ENCODE results near the gene EXOSC10.
"Not testable (repeated sequence)": the region's sequence is repeated elsewhere in the genome, so short reads cannot be mapped to it uniquely, and the experiment has no call there.

Gene EXOSC10

GRCh38 chr1:11054181-11054580 is 45.5 kb downstream of the EXOSC10 start:
- TF ChIP-seq CTCF (IDR thresholded peaks at IDR 0.05; ENCODE audit: borderline replicate concordance, control extremely low read depth, extremely low read depth, insufficient read depth, missing control alignments) = no peak
- no peak for DNase-seq (ENCODE audit: low spot score)
- in situ Hi-C loops (cut with MboI; ENCODE audit: low sequenced_read_pairs, unreplicated experiment) = loop anchor here (25.0 kb wide), 1 partner anchor 583 kb away; no protein-coding TSS in a partner anchor

- DNase-seq (ENCODE audit: low spot score) = no peak
- in situ Hi-C loops (cut with MboI; ENCODE audit: low sequenced_read_pairs, unreplicated experiment) = loop anchor here (25.0 kb wide), 1 partner anchor 584 kb away; no protein-coding TSS in a partner anchor
- no peak for TF ChIP-seq CTCF (IDR thresholded peaks at IDR 0.05; ENCODE audit: borderline replicate concordance, control extremely low read depth, extremely low read depth, insufficient read depth, missing control alignments)
These were observed 45.9 kb downstream of the EXOSC10 start for GRCh38 chr1:11053758-11054137.

- no peak for DNase-seq (ENCODE audit: low spot score)
- in situ Hi-C loops (cut with MboI; ENCODE audit: low sequenced_read_pairs, unreplicated experiment) = loop anchor here (25.0 kb wide), 1 partner anchor 584 kb away; no protein-coding TSS in a partner anchor
- no peak for TF ChIP-seq CTCF (IDR thresholded peaks at IDR 0.05; ENCODE audit: borderline replicate concordance, control extremely low read depth, extremely low read depth, insufficient read depth, missing control alignments)
These were observed 46.6 kb downstream of the EXOSC10 start for GRCh38 chr1:11052839-11053757.

- no peak for DNase-seq (ENCODE audit: low spot score)
- in situ Hi-C loops (cut with MboI; ENCODE audit: low sequenced_read_pairs, unreplicated experiment) = loop anchor here (25.0 kb wide), 1 partner anchor 585 kb away; no protein-coding TSS in a partner anchor
- no peak for TF ChIP-seq CTCF (IDR thresholded peaks at IDR 0.05; ENCODE audit: borderline replicate concordance, control extremely low read depth, extremely low read depth, insufficient read depth, missing control alignments)
These were observed 47.7 kb downstream of the EXOSC10 start for GRCh38 chr1:11051781-11052511.

- not testable (repeated sequence) for DNase-seq (ENCODE audit: low spot score)
- in situ Hi-C loops (cut with MboI; ENCODE audit: low sequenced_read_pairs, unreplicated experiment) = loop anchor here (25.0 kb wide), 1 partner anchor 586 kb away; no protein-coding TSS in a partner anchor
These were observed 48.5 kb downstream of the EXOSC10 start for GRCh38 chr1:11051121-11051520.

GRCh38 chr1:11046625-11047365 is 52.9 kb downstream of the EXOSC10 start, which contains the start of gene MASP2:
Gene MASP2 (minus strand): TSS chr1:11047239. CDS start chr1:11047207, 32 bp downstream.
- peak; percentile 19 for DNase-seq (ENCODE audit: low spot score)
- in situ Hi-C loops (cut with MboI; ENCODE audit: low sequenced_read_pairs, unreplicated experiment) = no loop called here
- no peak for TF ChIP-seq CTCF (IDR thresholded peaks at IDR 0.05; ENCODE audit: borderline replicate concordance, control extremely low read depth, extremely low read depth, insufficient read depth, missing control alignments)

Measured in GM13976 (cell line).